ENCODE results near the gene SF3B6. TPM values are rescaled to one million over a fixed set of nuclear protein-coding genes. Genes with fewer than 3 reads are reported as not detected.

The SF3B6 gene
- total RNA-seq, 1 experiment from 2014 or later: 132 TPM

DNA sequence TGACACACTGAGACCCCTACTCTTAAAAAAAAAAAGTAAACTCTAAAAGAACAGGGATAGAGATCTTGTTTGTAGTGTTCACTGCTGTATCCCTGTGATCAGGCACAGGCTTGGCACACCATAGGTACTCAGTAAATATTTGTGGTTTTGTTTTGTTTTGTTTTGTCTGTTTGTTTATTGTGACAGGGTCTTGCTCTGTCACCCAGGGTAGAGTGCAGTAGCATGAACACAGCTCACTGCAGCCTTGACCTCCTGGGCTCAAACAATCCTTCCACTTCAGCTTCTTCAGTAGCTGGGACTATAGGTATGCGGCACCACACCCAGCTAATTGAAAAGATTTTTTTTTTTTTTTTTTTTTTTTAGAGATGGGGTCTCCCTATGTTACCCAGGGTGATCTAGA lies 23.2 kb downstream of the SF3B6 start:
- H4K5ac ChIP-seq (ENCODE audit: insufficient read length, low read depth, low read length): no peak overlapping the region
- H2BK120ac ChIP-seq (ENCODE audit: low read depth, low read length, poor library complexity, severe bottlenecking): no peak overlapping the region

More for the DNA sequence above, 23.2 kb downstream of the SF3B6 start:
- Mint-ChIP-seq H3K4me1 (peaks cover 2 to 7% of the 10 kb centered on the region in 2 experiments; a peak in 3 of 4 replicates), H3K4me3 (no peak overlapping the region), H3K27me3 (ENCODE audit: low read depth) (no peaks in the 10 kb centered on the region), H3K27ac (no peak overlapping the region), H3K9me3 (no peaks in the 10 kb centered on the region), H3K36me3 (ENCODE audit: insufficient read depth in 1 of 3, low read depth in 3 of 3) (peaks cover 14 to 20% (median 14%) of the 10 kb centered on the region in 3 experiments; a peak in 6 of 7 replicates)
- Histone ChIP-seq H3K27me3 (ENCODE audit: insufficient read depth, low read length) (no peaks in the 10 kb centered on the region), H2BK12ac (ENCODE audit: insufficient read length, low read depth, low read length) (no peak overlapping the region), H3K9me3 (ENCODE audit: control insufficient read depth, low read depth, low read length) (no peaks in the 10 kb centered on the region), H3K18ac (ENCODE audit: insufficient read length, low read depth, low read length) (no peak overlapping the region), H3K79me2 (ENCODE audit: insufficient read depth, low read length) (no peaks in the 10 kb centered on the region), H2AFZ (ENCODE audit: low read length) (no peak overlapping the region), H3K9ac (ENCODE audit: extremely low read depth, insufficient read length, low read length) (no peak overlapping the region), H3K4me1 (ENCODE audit: insufficient read depth, low read length) (0 out of 2 replicates have a peak, but pooled peaks cover 1% of the 10 kb centered on the region), H3T11ph (ENCODE audit: low read length) (no peak overlapping the region), H3K56ac (ENCODE audit: insufficient read length, low read depth, low read length) (no peak overlapping the region), H3K27ac (ENCODE audit: insufficient read length, low read depth, low read length) (no peak overlapping the region), H4K20me1 (ENCODE audit: control insufficient read depth, insufficient read depth, insufficient read length) (peaks cover 5% of the 10 kb centered on the region), H3K4ac (ENCODE audit: low read depth, low read length) (no peak overlapping the region), H3K23ac (ENCODE audit: insufficient read length, low read depth, low read length) (no peak overlapping the region), H2AK5ac (ENCODE audit: insufficient read length, low read length) (no peak overlapping the region), H2BK5ac (ENCODE audit: insufficient read length, low read length) (no peak overlapping the region), H4K91ac (ENCODE audit: insufficient read length, low read depth, low read length) (no peak overlapping the region), H3K23me2 (ENCODE audit: insufficient read length, low read depth, low read length, poor library complexity, severe bottlenecking) (peaks cover 5% of the 10 kb centered on the region), H3K4me2 (ENCODE audit: insufficient read depth, insufficient read length, low read length) (no peak overlapping the region), H3K79me1 (ENCODE audit: insufficient read depth, low read depth, low read length, poor library complexity, severe bottlenecking) (no peaks in the 10 kb centered on the region), H2BK15ac (ENCODE audit: low read depth, low read length) (no peak overlapping the region), H3K14ac (ENCODE audit: insufficient read depth, low read length) (no peak overlapping the region), H2BK20ac (ENCODE audit: low read depth, low read length, poor library complexity, severe bottlenecking) (no peak overlapping the region), H4K8ac (replicated peaks; ENCODE audit: insufficient read length, low read depth, low read length) (no peak overlapping the region)
- DNase-seq: no peak
- TF ChIP-seq, protein P1, sequence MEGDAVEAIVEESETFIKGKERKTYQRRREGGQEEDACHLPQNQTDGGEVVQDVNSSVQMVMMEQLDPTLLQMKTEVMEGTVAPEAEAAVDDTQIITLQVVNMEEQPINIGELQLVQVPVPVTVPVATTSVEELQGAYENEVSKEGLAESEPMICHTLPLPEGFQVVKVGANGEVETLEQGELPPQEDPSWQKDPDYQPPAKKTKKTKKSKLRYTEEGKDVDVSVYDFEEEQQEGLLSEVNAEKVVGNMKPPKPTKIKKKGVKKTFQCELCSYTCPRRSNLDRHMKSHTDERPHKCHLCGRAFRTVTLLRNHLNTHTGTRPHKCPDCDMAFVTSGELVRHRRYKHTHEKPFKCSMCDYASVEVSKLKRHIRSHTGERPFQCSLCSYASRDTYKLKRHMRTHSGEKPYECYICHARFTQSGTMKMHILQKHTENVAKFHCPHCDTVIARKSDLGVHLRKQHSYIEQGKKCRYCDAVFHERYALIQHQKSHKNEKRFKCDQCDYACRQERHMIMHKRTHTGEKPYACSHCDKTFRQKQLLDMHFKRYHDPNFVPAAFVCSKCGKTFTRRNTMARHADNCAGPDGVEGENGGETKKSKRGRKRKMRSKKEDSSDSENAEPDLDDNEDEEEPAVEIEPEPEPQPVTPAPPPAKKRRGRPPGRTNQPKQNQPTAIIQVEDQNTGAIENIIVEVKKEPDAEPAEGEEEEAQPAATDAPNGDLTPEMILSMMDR (conservative IDR thresholded peaks at IDR 0.05): no peak
- WGBS (ENCODE audit: extremely low coverage, insufficient read length, low lambda C conversion rate): no CpG with 5 or more reads among the region's 1 CpG
